GM06990 (cell line): Measurements from ENCODE around the gene UNC45A.

ENCODE experiments used
- DNase-seq: peaks from one replicate; pipeline ENCODE4 v3.0.0-alpha.2; 2011; ENCODE audit not compliant: insufficient read length; ENCODE audit errors: extremely low read depth
- H3K27me3 ChIP-seq: replicated peaks from 2 replicates; pipeline ENCODE4 v1.6.0; 2011; ENCODE audit warnings: low read length; ENCODE audit not compliant: control insufficient read depth, insufficient read depth
- H3K36me3 ChIP-seq: 2 replicates; pipeline ENCODE4 v1.5.1; 2011; ENCODE audit warnings: low read length; ENCODE audit not compliant: control insufficient read depth, insufficient read depth
- H3K4me3 ChIP-seq: replicated peaks from 2 replicates; pipeline ENCODE4 v1.5.1; 2011; ENCODE audit warnings: low read depth, mild to moderate bottlenecking, control low read depth, low read length
- CTCF ChIP-seq: IDR thresholded peaks from 2 replicates; pipeline ENCODE4 v1.5.1; 2011; ENCODE audit warnings: low read length, control low read depth, mild to moderate bottlenecking, inconsistent platforms; ENCODE audit not compliant: insufficient read depth, poor library complexity, severe bottlenecking

Gene UNC45A

GRCh38 chr15:90990446-90990845, 55.4 kb downstream of the UNC45A start:
- Histone ChIP-seq H3K36me3 (no peaks in the 10 kb centered on the region), H3K4me3 (no peak overlapping the region), H3K27me3 (no peaks in the 10 kb centered on the region)
- no peak for TF ChIP-seq CTCF
- no peak for DNase-seq

GRCh38 chr15:90991587-90992285, 56.7 kb downstream of the UNC45A start:
- no peak overlapping the region for H3K4me3 ChIP-seq
- DNase-seq = no peak
- no peak for TF ChIP-seq CTCF
- no peaks in the 10 kb centered on the region for H3K36me3 ChIP-seq
- no peaks in the 10 kb centered on the region for H3K27me3 ChIP-seq

GRCh38 chr15:90994059-90994416, 59.0 kb downstream of the UNC45A start:
- H3K4me3 ChIP-seq = peak overlapping the region; percentile 98
- H3K27me3 ChIP-seq = no peaks in the 10 kb centered on the region
- peaks cover 3% of the 10 kb centered on the region for H3K36me3 ChIP-seq
- DNase-seq = no peak
- TF ChIP-seq CTCF = no peak

GRCh38 chr15:90994417-90995311, 59.6 kb downstream of the UNC45A start, which contains the start of gene PRC1:
Gene PRC1, minus strand, starts transcription at chr15:90994535. Its CDS starts 118 bp downstream, at chr15:90994417.
- Histone ChIP-seq H3K36me3 (peaks cover 7% of the 10 kb centered on the region), H3K4me3 (peak within 1 kb of the TSS; percentile 98)

GRCh38 chr15:90998737-90999136, 63.7 kb downstream of the UNC45A start:
- H3K4me3 ChIP-seq = no peak overlapping the region
- no peaks in the 10 kb centered on the region for H3K27me3 ChIP-seq
- TF ChIP-seq CTCF = no peak
- DNase-seq = no peak
- H3K36me3 ChIP-seq = peaks cover 18% of the 10 kb centered on the region

More at GRCh38 chr15:90994417-90995311, 59.6 kb downstream of the UNC45A start, which contains the start of gene PRC1:
- no peak for TF ChIP-seq CTCF
- DNase-seq = peak; percentile 98
- H3K27me3 ChIP-seq = no peaks in the 10 kb centered on the region
